ENCODE measurements around the gene ABHD10.

Gene ABHD10

DNA sequence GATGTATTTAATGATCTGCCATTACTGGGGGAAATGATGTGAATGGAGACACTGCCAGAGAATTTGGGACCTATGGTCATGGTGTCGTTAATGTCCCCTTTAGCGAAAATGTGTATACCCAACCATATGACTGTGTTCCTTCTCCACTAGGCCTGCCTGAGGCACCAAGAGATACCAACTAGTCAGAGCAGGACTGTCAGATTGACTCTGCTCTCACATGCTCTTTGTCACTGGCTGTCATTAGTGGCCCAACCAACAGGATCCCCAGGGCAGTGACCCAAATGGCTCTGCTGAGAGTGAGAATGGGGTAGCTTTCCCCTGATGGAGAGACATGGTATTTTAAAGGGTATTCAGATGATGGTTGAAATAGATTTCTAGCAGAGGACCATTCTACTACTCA lies 22.7 kb downstream of the ABHD10 start:
- no peak for DNase-seq (ENCODE audit: low read depth)

GRCh38 chr3:112002096-112002971 lies 23.5 kb downstream of the ABHD10 start:
- DNase-seq (ENCODE audit: low read depth), result no peak

- no peak for DNase-seq (ENCODE audit: low read depth)
Measured at GRCh38 chr3:112003321-112004080, 24.7 kb downstream of the ABHD10 start.

DNA sequence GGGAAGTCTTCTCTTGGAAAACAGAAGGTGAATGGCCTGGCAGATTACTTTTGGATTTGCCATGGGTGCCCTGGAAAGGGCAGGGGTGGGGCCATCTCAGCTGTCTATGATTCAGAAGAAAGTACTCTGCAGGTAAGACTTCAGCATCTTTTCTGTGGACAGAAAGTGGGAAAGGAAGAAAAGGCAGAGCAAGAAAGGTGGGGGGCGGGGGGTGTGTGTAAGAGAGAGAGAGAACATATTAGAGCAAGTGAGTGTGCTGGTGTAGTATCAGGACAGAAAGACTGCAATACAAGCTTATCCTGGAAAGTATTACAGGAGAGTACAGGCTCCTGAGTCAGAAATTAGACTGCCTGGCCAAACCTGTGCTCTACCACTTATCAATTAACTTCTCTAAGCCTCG lies 25.4 kb downstream of the ABHD10 start:
- no peak for DNase-seq (ENCODE audit: low read depth)

GRCh38 chr3:112004669-112005068 lies 25.8 kb downstream of the ABHD10 start:
- no peak for DNase-seq (ENCODE audit: low read depth)

GRCh38 chr3:112005091-112005672 lies 26.4 kb downstream of the ABHD10 start:
- no peak for DNase-seq (ENCODE audit: low read depth)

- no peak for DNase-seq (ENCODE audit: low read depth)
Measured at GRCh38 chr3:112007633-112008032, 28.8 kb downstream of the ABHD10 start.

DNA sequence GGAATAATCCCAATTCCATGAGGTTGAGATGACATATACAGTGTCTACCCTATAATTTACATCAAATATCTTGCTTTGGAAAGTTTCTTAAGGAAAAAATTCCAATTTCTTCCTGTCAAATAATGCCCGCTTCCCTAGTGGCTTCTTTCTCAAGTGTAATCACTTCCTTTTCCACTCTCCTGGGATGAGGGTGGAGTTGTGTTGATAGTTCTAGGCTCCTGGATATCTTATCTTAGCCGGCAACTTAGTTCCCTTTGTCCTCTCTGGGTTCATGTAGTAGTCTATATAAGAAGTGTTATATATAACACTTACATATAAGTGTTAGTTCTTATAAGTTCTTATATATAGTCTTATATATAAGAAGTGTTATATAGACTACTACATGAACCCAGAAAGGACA lies 30.8 kb downstream of the ABHD10 start:
- DNase-seq (ENCODE audit: low read depth), result no peak

DNA sequence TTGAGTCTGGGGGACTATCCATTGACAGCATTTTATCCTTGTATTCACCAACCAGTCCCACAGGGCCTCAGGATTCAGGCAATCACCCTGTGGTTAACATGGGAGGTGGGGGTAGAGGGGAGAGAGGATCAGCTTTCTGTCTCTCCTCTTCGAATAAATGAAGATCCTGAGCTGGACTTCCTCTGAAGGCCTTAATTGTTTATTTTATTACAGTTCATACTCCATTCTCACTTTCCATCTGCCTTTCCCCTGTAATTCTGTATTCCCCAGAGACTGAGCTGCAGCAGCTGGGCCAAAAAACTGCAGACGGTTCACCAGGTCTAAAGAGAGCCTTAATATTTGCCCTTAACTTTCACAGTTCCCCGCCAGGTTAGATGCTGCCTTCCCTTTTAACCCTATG lies 31.8 kb downstream of the ABHD10 start:
- DNase-seq (ENCODE audit: low read depth), result no peak

- DNase-seq (ENCODE audit: low read depth), result no peak
Measured at GRCh38 chr3:112011376-112011940, 32.6 kb downstream of the ABHD10 start.

GRCh38 chr3:112012205-112012992 lies 33.6 kb downstream of the ABHD10 start:
- DNase-seq (ENCODE audit: low read depth), result no peak

DNA sequence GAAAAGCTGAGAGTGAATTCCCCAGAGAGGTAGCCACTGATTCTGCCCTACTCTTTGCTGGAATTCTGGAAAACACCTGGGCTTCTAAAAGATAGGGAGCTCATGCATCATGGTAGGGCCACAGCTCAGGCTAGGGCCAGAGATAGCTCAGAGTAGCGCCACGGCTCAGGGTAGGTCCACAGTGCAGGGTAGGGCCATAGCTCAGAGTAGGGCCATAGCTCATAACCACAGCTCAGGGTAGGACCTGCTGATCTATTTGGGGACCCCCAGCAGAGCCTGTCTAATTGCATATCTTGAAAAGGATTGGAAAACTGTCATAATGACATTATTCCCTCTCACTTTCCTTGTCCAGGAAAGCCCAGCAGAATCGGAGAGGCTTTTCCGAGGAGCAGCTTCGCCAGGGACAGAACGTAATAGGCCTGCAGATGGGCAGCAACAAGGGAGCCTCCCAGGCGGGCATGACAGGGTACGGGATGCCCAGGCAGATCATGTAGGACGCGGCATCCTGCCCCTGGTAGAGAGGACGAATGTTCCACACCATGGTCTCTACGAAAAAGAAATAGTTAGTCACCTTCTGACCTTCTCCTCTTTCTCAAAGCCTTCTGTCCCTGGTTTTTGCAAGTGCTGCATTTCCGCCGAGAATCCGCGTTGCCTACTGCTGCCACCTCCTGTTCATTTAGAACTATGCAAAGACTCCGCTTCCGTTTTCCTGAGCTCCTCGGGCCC lies 34.4 kb downstream of the ABHD10 start:
- no peak for DNase-seq (ENCODE audit: low read depth)

DNA sequence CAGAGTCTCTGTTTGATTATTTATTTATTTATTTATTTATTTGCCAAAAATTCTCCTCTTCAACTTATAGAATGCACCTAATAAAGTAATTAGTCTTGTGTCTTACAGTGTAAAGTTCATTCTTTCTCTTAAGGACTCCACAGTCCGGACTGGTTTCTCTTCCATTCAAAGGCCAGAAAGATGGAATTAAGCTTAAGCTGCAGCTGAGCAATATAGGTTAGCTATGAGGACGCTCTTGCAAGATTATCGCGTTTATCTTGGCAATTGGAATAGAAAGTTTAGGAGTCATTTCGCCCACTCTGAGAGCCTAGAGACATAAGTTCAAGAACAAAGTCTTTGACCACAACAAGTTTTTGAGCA lies 34.9 kb downstream of the ABHD10 start:
- no peak for DNase-seq (ENCODE audit: low read depth)

- no peak for DNase-seq (ENCODE audit: low read depth)
Measured at GRCh38 chr3:112017091-112017490, 38.3 kb downstream of the ABHD10 start.

GRCh38 chr3:112018712-112019111 lies 39.9 kb downstream of the ABHD10 start:
- no peak for DNase-seq (ENCODE audit: low read depth)

- no peak for DNase-seq (ENCODE audit: low read depth)
Measured at GRCh38 chr3:112019716-112020115, 40.9 kb downstream of the ABHD10 start.

DNA sequence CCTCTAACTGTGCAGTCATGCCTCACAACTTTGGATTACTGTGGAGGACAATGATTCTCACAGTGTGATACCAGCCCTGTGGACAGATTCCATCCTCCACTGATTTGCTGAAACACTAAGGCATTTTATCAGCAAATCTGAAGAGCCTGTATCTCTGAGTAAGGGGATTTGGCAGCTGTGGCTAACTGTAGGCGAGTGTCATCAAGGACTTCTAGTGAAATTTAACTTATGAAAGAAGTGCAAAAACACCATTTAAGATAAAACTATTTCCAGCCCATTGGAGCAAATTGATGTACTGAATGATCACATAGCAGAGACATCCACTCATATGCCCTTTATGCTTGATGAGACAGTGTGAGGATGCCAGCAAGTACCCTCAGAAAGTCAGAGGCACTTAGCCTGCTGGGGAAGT lies 41.9 kb downstream of the ABHD10 start:
- DNase-seq (ENCODE audit: low read depth), result no peak

GRCh38 chr3:112027142-112027541 lies 48.3 kb downstream of the ABHD10 start:
- DNase-seq (ENCODE audit: low read depth), result no peak

- DNase-seq (ENCODE audit: low read depth), result no peak
Measured at GRCh38 chr3:112027826-112028225, 49.0 kb downstream of the ABHD10 start.

- DNase-seq (ENCODE audit: low read depth), result no peak
Measured at GRCh38 chr3:112030901-112031300, 52.1 kb downstream of the ABHD10 start.

- DNase-seq (ENCODE audit: low read depth), result no peak
Measured at GRCh38 chr3:112032098-112032731, 53.4 kb downstream of the ABHD10 start.

Data from CMK (cell line).